GM18907 (cell line): ENCODE measurements around the gene INSC.

ENCODE experiments used
- ATAC-seq: cut with Tn5 transposase; IDR thresholded peaks from one replicate; pipeline ENCODE4 v1.9.1; 2021; ENCODE audit warnings: mild to moderate bottlenecking, moderate library complexity; ENCODE audit not compliant: unreplicated experiment

Gene INSC

GRCh38 chr11:15212876-15213275, 98.2 kb downstream of the INSC start:
- no peak for ATAC-seq

GRCh38 chr11:15213471-15214231, 98.9 kb downstream of the INSC start:
- no peak for ATAC-seq

GRCh38 chr11:15215005-15215404, 100.3 kb downstream of the INSC start:
- no peak for ATAC-seq

- ATAC-seq, result peak; percentile 65
These were observed 102.0 kb downstream of the INSC start for GRCh38 chr11:15216678-15217077.

GRCh38 chr11:15217416-15217815, 102.7 kb downstream of the INSC start:
- no peak for ATAC-seq

GRCh38 chr11:15222777-15223176, 108.1 kb downstream of the INSC start:
- ATAC-seq, result no peak

GRCh38 chr11:15223318-15223717, 108.6 kb downstream of the INSC start:
- ATAC-seq, result no peak

- ATAC-seq, result no peak
These were observed 109.7 kb downstream of the INSC start for GRCh38 chr11:15224466-15224865.

- ATAC-seq, result no peak
These were observed 112.3 kb downstream of the INSC start for GRCh38 chr11:15227011-15227410.

GRCh38 chr11:15228331-15228849, 113.7 kb downstream of the INSC start:
- no peak for ATAC-seq

- no peak for ATAC-seq
These were observed 114.3 kb downstream of the INSC start for GRCh38 chr11:15229069-15229468.

GRCh38 chr11:15232496-15232895, 117.8 kb downstream of the INSC start:
- no peak for ATAC-seq

GRCh38 chr11:15233371-15234165, 118.8 kb downstream of the INSC start:
- ATAC-seq, result no peak

- ATAC-seq, result no peak
These were observed 120.1 kb downstream of the INSC start for GRCh38 chr11:15234796-15235195.

- ATAC-seq, result no peak
These were observed 121.8 kb downstream of the INSC start for GRCh38 chr11:15236559-15236958.

GRCh38 chr11:15238856-15239255, 124.1 kb downstream of the INSC start:
- no peak for ATAC-seq

GRCh38 chr11:15248749-15249148, 134.0 kb downstream of the INSC start:
- no peak for ATAC-seq

- peak; percentile 99 for ATAC-seq
These were observed 143.9 kb downstream of the INSC start for GRCh38 chr11:15258433-15259165.

GRCh38 chr11:15266999-15267398, 152.3 kb downstream of the INSC start:
- ATAC-seq, result no peak

GRCh38 chr11:15268598-15268997, 153.9 kb downstream of the INSC start:
- ATAC-seq, result no peak

- ATAC-seq, result no peak
These were observed 160.4 kb downstream of the INSC start for GRCh38 chr11:15275141-15275540.
